Mammary epithelial cell (primary cell): ENCODE data around the gene CD82.

Experiments
- CTCF ChIP-seq, 2 donors: IDR thresholded peaks in 1 of 2; conservative IDR thresholded peaks in 1 of 2; 2 replicates each; pipeline ENCODE4 v1.5.1; 2011 to 2012; ENCODE audit warnings: inconsistent platforms in 2 of 2, low read length in 2 of 2, mild to moderate bottlenecking in 2 of 2, control low read depth in 1 of 2, low read depth in 1 of 2; ENCODE audit not compliant: insufficient read depth in 1 of 2; ENCODE audit errors: extremely low read depth in 1 of 2
- EZH2 ChIP-seq: IDR thresholded peaks from 2 replicates; pipeline ENCODE4 v1.6.1; 2012; ENCODE audit warnings: low read length, inconsistent platforms, borderline replicate concordance

GRCh38 chr11:44551456-44552139, 13.9 kb upstream of the CD82 start:
- TF ChIP-seq CTCF (conservative IDR thresholded peaks at IDR 0.05 in 1 of 2, IDR thresholded peaks at IDR 0.05 in 1 of 2; ENCODE audit: extremely low read depth in 1 of 2, insufficient read depth in 1 of 2, low read depth in 1 of 2, low read length in 2 of 2) (no peak), EZH2 (no peak)
